Neural progenitor cell (in vitro differentiated cells): ENCODE measurements around the gene ZNF346. TPM values are rescaled to one million over a fixed set of nuclear protein-coding genes. Genes with fewer than 3 reads are reported as not detected.

Experiments used
- DNase-seq: peaks from one replicate; pipeline ENCODE4 v3.0.0-alpha.2; 2016; ENCODE audit warnings: low spot score
- H2AFZ ChIP-seq: fragments of 200-600 bp; sonication (generic); replicated peaks from 2 replicates; pipeline ENCODE4 v1.6.1; 2016; ENCODE audit warnings: antibody characterized with exemption
- H3F3A ChIP-seq: fragments of 200-600 bp; sonication (generic); 2 replicates; pipeline ENCODE4 v1.6.1; 2016; ENCODE audit warnings: antibody characterized with exemption, low read depth
- H3K27ac ChIP-seq: fragments of 200-600 bp; sonication (generic); 2 replicates; pipeline ENCODE4 v1.5.1; 2016; ENCODE audit warnings: mild to moderate bottlenecking
- H3K27me3 ChIP-seq: fragments of 200-600 bp; sonication (generic); 2 replicates; pipeline ENCODE4 v1.6.1; 2016; ENCODE audit warnings: mild to moderate bottlenecking, moderate library complexity
- H3K36me3 ChIP-seq: fragments of 200-600 bp; sonication (generic); 2 replicates; pipeline ENCODE4 v1.5.1; 2016
- H3K4me1 ChIP-seq: fragments of 200-600 bp; sonication (generic); 2 replicates; pipeline ENCODE4 v1.6.1; 2016; ENCODE audit warnings: mixed run types
- H3K4me2 ChIP-seq: fragments of 200-600 bp; sonication (generic); 2 replicates; pipeline ENCODE4 v1.6.1; 2016
- H3K4me3 ChIP-seq: fragments of 200-600 bp; sonication (generic); 2 replicates; pipeline ENCODE4 v1.5.1; 2016
- H3K79me2 ChIP-seq: fragments of 200-600 bp; sonication (generic); 2 replicates; pipeline ENCODE4 v1.6.1; 2016; ENCODE audit warnings: low read depth
- H3K9ac ChIP-seq: fragments of 200-600 bp; sonication (generic); 2 replicates; pipeline ENCODE4 v1.6.1; 2016
- H3K9me3 ChIP-seq: fragments of 200-600 bp; sonication (generic); 2 replicates; pipeline ENCODE4 v1.5.1; 2016; ENCODE audit warnings: low read depth
- H4K20me1 ChIP-seq: fragments of 200-600 bp; sonication (generic); 2 replicates; pipeline ENCODE4 v1.6.1; 2016; ENCODE audit warnings: low read depth
- H3K27ac Mint-ChIP-seq: 3 replicates; pipeline ENCODE4 v1.8.0; 2021; ENCODE audit warnings: mixed read lengths
- H3K27me3 Mint-ChIP-seq: 2 replicates; pipeline ENCODE4 v1.8.0; 2022; ENCODE audit warnings: low read depth, mild to moderate bottlenecking, inconsistent platforms, moderate library complexity, mixed read lengths; ENCODE audit not compliant: insufficient read depth
- H3K36me3 Mint-ChIP-seq: 3 replicates; pipeline ENCODE4 v1.8.0; 2021; ENCODE audit warnings: mixed read lengths
- H3K4me1 Mint-ChIP-seq: 3 replicates; pipeline ENCODE4 v1.8.0; 2021; ENCODE audit warnings: mixed read lengths
- H3K4me3 Mint-ChIP-seq: 3 replicates; pipeline ENCODE4 v1.8.0; 2021; ENCODE audit warnings: mild to moderate bottlenecking, moderate library complexity, mixed read lengths
- H3K9me3 Mint-ChIP-seq: 3 replicates; pipeline ENCODE4 v1.8.0; 2020; ENCODE audit warnings: mixed read lengths
- CTCF ChIP-seq: fragments of 200-600 bp; sonication (generic); IDR thresholded peaks from 2 replicates; pipeline ENCODE4 v1.5.1; 2017; ENCODE audit warnings: antibody characterized with exemption, mild to moderate bottlenecking
- EZH2 ChIP-seq: fragments of 200-600 bp; sonication (generic); IDR thresholded peaks from 2 replicates; pipeline ENCODE4 v1.6.1; 2017; ENCODE audit warnings: antibody characterized with exemption, mild to moderate bottlenecking, moderate library complexity
- EZH2phosphoT487 ChIP-seq: fragments of 200-600 bp; sonication (generic); IDR thresholded peaks from 2 replicates; pipeline ENCODE4 v1.6.1; 2017; ENCODE audit warnings: antibody characterized with exemption
- total RNA-seq: library from RNA; depleted of rRNA; stranded (reverse); fragments of >200 nt; gene quantifications from 2 replicates; pipeline ENCODE4 v1.2.3, GENCODE V29; 2015; ENCODE audit warnings: low replicate concordance

The ZNF346 gene
- total RNA-seq, 1 donor from 2014 or later = 28.2 TPM

- peak overlapping the region; percentile 31 for H3K4me2 ChIP-seq
- no peaks in the 10 kb centered on the region for H3K9me3 ChIP-seq
- peaks cover 62% of the 10 kb centered on the region for H3K79me2 ChIP-seq
- peaks cover 23% of the 10 kb centered on the region for H3F3A ChIP-seq
- peaks cover 12% of the 10 kb centered on the region for H4K20me1 ChIP-seq
- TF ChIP-seq EZH2 (no peak), EZH2phosphoT487 (no peak), CTCF (no peak)
- H3K27me3 ChIP-seq = no peaks in the 10 kb centered on the region
- H3K27ac ChIP-seq = no peak overlapping the region
- Mint-ChIP-seq H3K4me3 (peak overlapping the region; percentile 40), H3K9me3 (peaks cover 2% of the 10 kb centered on the region), H3K27ac (no peak overlapping the region), H3K27me3 (peaks cover 2% of the 10 kb centered on the region), H3K4me1 (peaks cover 27% of the 10 kb centered on the region), H3K36me3 (peaks cover 22% of the 10 kb centered on the region)
- H2AFZ ChIP-seq = no peak overlapping the region
- no peak overlapping the region for H3K9ac ChIP-seq
- peaks cover 7% of the 10 kb centered on the region for H3K4me1 ChIP-seq
- H3K4me3 ChIP-seq = no peak overlapping the region
- no peak for DNase-seq
- no peaks in the 10 kb centered on the region for H3K36me3 ChIP-seq
Observed at GRCh38 chr5:177024559-177024958, 2.1 kb downstream of the ZNF346 start.

DNA sequence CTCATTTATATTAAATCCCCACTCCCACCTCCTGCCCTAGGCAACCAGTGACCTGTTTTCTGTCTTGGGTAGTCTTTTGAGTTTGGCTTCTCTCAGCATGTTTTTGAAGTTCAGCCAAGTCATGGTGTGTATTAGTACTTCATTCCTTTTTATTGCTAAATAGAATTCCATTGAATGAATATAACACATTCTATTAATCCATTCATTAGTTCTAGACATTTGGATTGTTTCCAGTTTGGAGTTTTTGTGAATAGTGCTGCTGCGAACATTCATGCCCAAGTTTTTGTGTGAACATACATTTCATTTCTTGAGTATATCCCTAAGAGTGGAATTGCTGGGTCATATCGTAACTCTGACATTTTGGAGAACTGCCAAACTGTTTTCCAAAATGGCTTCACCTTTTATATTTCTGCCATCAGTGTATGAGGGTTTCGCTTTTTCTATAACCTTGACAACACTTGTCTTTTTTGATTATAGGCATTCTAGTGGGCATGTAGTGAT lies 2.7 kb downstream of the ZNF346 start:
- no peak overlapping the region for H3K4me2 ChIP-seq
- H2AFZ ChIP-seq = no peak overlapping the region
- Mint-ChIP-seq H3K4me1 (peaks cover 27% of the 10 kb centered on the region), H3K27ac (no peak overlapping the region), H3K27me3 (peaks cover 2% of the 10 kb centered on the region), H3K4me3 (no peak overlapping the region), H3K36me3 (peaks cover 25% of the 10 kb centered on the region), H3K9me3 (peaks cover 2% of the 10 kb centered on the region)
- H3K9ac ChIP-seq = no peak overlapping the region
- no peaks in the 10 kb centered on the region for H3K36me3 ChIP-seq
- H3K79me2 ChIP-seq = peaks cover 68% of the 10 kb centered on the region
- no peak overlapping the region for H3K4me3 ChIP-seq
- TF ChIP-seq EZH2phosphoT487 (no peak), CTCF (no peak), EZH2 (no peak)
- no peak overlapping the region for H3K27ac ChIP-seq
- peaks cover 12% of the 10 kb centered on the region for H4K20me1 ChIP-seq
- peaks cover 23% of the 10 kb centered on the region for H3F3A ChIP-seq
- H3K27me3 ChIP-seq = no peaks in the 10 kb centered on the region
- H3K9me3 ChIP-seq = no peaks in the 10 kb centered on the region
- H3K4me1 ChIP-seq = peaks cover 7% of the 10 kb centered on the region
- DNase-seq = no peak

GRCh38 chr5:177027665-177028064 lies 5.2 kb downstream of the ZNF346 start:
- Mint-ChIP-seq H3K4me1 (peaks cover 13% of the 10 kb centered on the region), H3K4me3 (no peak overlapping the region), H3K36me3 (peaks cover 34% of the 10 kb centered on the region), H3K27ac (no peak overlapping the region), H3K9me3 (peaks cover 9% of the 10 kb centered on the region), H3K27me3 (no peaks in the 10 kb centered on the region)
- no peaks in the 10 kb centered on the region for H3K27me3 ChIP-seq
- H4K20me1 ChIP-seq = peaks cover 23% of the 10 kb centered on the region
- H3K4me2 ChIP-seq = no peak overlapping the region
- no peaks in the 10 kb centered on the region for H3K36me3 ChIP-seq
- no peak overlapping the region for H2AFZ ChIP-seq
- H3K9me3 ChIP-seq = no peaks in the 10 kb centered on the region
- H3K79me2 ChIP-seq = peaks cover 88% of the 10 kb centered on the region
- no peak overlapping the region for H3K4me3 ChIP-seq
- H3K4me1 ChIP-seq = no peaks in the 10 kb centered on the region
- H3K27ac ChIP-seq = no peak overlapping the region
- DNase-seq = no peak
- peaks cover 12% of the 10 kb centered on the region for H3F3A ChIP-seq
- TF ChIP-seq CTCF (no peak), EZH2 (no peak), EZH2phosphoT487 (no peak)
- H3K9ac ChIP-seq = no peak overlapping the region
